GM18873 (cell line): ENCODE results near the gene CEP192.
"Not testable (repeated sequence)": the region's sequence is repeated elsewhere in the genome, so short reads cannot be mapped to it uniquely, and the experiment has no call there.

ENCODE experiments used
- ATAC-seq: cut with Tn5 transposase; IDR thresholded peaks from one replicate; pipeline ENCODE4 v1.9.1; 2021; ENCODE audit warnings: mild to moderate bottlenecking, moderate library complexity, moderate number of reproducible peaks; ENCODE audit not compliant: unreplicated experiment, low FRiP score

CEP192 gene

GRCh38 chr18:12990967-12991820 lies at the start of gene CEP192:
CEP192 (plus strand) TSS chr18:12991362; CDS start chr18:12999425, 8,063 bp downstream.
- ATAC-seq, result peak; percentile 88

- no peak for ATAC-seq
Measured at GRCh38 chr18:12943215-12943614, 47.9 kb upstream of the CEP192 start.

DNA sequence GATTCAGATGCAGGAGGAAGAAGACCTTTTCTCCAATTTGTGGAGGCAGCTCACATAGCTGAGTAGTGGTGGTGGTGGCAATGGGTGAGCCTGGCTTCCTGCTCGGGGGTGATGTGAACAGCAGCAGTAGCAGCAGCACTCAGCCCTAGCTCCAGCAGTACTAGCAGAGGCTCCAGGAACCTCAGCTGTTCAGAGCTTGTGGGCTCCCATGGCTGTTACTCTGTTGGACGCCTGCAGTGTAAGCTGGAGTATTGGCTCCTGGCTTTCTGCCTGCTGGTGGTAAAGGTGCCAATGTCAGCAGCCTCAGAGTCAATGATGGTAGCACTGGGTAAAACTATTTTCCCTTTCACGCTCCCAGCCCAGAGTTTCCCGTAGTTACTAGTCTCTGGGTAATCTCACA lies 46.5 kb upstream of the CEP192 start:
- ATAC-seq, result no peak

GRCh38 chr18:12946549-12947284 lies 44.4 kb upstream of the CEP192 start:
- ATAC-seq, result no peak

GRCh38 chr18:12947285-12948049 lies 43.7 kb upstream of the CEP192 start, which contains the start of gene SEH1L:
SEH1L (plus strand) TSS chr18:12948011; CDS start chr18:12948122, 111 bp downstream.
- ATAC-seq, result peak; percentile 42

DNA sequence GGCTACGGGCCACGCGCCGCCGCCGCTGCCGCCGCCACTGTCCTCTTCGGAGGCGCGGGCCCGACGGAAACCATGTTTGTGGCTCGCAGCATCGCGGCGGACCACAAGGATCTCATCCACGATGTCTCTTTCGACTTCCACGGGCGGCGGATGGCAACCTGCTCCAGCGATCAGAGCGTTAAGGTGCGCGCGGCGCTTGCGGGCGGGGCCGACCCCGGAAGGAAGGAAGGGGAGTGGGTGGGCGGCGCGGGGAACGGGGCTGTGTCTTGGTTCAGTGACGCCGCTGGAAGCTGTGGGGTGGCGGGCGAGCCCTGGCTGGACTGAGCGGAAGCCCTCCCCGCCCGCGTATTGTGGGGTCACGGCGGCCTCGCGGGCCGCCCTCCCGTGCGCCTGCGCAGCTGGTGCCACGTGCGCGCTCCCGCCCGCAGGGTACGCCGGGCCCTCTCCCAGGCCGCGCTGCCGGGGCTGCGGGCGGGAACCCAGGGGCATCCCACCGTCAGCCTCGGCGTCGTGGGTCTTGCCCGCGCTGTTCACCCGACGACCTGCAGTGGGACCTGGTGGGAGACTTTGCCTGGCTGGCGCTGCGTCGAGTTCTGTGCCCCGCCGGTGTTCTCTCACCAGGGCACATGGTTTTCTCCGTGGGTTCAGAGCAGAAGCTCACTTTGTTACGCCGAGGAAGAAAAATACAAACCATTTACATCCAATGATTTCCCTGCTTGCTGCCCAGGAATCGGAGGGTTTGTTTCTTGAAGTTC lies 42.9 kb upstream of the CEP192 start:
- peak; percentile 66 for ATAC-seq

DNA sequence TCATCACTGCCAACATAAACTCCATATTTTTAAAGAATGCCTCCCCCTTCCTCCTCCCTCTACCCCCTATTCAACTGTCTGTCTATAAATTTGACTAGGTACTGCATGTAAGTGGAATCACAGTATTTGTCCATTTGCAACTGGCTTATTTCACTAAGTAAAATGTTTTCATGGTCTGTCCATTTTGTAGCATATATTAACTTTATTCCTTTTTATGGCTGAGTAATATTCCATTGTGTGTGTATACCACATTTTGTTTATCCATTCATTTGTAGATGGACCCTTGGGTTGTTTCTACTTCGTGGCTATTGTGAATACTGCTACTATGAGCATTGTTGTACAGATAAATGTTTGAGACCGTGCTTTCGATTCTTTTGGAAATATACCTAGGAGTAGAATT lies 32.7 kb upstream of the CEP192 start:
- no peak for ATAC-seq

DNA sequence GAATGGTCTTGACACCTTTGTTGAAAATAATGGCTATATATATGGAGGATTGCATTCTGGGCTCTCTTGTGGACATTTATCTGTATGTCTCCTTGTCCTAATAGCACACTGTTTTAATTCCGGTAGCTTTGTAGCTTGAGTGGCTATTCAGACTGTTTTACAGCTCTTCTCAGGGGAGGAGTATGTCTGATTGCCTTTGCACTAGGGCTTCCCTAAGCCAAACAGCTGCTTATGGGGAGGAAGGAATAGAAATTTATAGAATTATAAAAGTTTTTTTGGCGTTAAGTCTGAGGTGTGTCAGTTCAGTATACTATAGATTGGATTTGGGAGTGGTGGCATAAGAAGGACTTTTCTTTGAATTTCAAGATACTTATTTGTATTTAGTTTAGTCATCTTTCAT lies 30.8 kb upstream of the CEP192 start:
- ATAC-seq, result no peak

- no peak for ATAC-seq
Measured at GRCh38 chr18:12960853-12961397, 30.2 kb upstream of the CEP192 start.

DNA sequence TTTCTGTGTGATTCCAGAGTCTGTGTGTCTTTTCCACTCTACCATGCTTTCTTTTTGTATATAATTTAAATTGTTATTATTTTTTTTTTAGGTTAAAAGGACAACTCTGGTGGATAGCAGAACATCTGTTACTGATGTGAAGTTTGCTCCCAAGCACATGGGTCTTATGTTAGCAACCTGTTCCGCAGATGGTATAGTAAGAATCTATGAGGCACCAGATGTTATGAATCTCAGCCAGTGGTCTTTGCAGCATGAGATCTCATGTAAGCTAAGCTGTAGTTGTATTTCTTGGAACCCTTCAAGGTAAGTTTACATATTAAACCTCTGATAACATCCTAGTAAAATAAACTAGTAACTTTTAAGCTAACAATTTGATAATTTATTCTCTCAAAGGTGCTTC lies 28.1 kb upstream of the CEP192 start:
- ATAC-seq, result no peak

DNA sequence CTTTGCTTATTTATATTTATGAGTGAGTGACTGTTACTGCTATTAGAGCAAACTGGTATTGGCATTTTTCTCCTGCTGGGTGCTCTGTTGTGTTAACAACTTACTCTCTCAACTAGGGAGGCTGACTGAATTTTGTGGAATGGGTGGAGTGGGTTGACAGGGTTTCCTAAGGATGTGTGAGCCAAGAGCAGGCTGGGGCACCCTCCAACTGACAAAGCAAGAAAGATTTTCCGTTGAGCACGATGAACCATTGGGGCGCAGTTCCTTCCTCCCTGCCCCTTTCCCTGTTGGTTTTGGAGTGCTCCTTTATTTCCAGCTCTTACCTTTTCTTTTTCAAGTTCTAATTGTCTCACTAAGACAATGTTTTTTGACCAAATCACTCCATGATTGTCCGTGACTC lies 23.0 kb upstream of the CEP192 start:
- ATAC-seq, result no peak

DNA sequence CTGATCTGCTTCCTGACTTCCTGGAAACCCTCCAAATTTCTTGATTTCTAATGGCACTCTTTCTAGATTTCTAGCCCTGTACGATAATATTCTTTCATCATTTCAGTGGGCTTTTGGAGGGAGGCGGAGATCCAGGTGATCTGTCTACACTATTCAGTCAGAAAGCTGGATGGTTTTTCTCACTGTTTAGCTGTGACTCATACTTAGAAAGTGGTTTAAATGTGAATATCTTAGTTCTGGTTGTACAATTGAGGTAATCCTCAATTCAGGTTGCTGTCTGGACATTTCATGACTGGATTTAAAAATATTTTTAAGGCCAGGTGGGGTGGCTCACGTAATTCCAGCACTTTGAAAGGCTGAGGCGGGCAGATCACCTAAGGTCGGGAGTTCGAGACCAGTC lies 22.5 kb upstream of the CEP192 start:
- ATAC-seq, result no peak

DNA sequence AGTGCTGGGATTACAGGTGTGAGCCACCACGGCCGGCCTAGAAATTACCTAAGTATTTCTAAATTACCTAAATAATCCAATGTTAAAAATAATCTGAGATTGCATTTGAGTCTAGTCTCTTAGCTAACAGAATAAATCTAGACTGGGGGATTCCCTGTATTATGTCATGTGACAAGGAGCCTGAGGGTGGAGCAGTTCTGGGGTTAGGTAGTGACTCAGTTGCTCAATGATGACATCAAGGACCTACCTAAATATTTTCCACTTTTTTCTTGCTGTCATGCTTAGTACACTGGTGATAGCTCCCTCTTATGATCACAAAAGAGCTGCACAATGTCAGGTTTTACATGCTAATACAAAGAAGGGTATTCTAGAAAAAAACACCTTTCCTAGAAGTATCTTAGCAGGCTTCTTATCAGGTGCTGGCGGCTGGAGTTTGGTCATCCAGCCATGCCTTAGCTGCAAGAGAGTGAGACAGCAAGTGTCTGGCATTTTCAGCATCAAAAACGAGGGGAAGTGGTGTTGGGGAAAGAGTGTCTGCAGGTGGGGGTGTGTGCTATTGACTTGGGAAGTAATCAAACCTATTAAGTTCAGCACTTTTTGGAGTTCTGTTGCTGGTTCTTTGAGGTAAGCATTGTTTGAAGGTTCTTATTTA lies 17.5 kb upstream of the CEP192 start:
- no peak for ATAC-seq

GRCh38 chr18:12975488-12975887 lies 15.7 kb upstream of the CEP192 start:
- no peak for ATAC-seq

GRCh38 chr18:12976305-12976704 lies 14.9 kb upstream of the CEP192 start:
- no peak for ATAC-seq

- ATAC-seq, result not testable (repeated sequence)
Measured at GRCh38 chr18:12980065-12980464, 11.1 kb upstream of the CEP192 start.

DNA sequence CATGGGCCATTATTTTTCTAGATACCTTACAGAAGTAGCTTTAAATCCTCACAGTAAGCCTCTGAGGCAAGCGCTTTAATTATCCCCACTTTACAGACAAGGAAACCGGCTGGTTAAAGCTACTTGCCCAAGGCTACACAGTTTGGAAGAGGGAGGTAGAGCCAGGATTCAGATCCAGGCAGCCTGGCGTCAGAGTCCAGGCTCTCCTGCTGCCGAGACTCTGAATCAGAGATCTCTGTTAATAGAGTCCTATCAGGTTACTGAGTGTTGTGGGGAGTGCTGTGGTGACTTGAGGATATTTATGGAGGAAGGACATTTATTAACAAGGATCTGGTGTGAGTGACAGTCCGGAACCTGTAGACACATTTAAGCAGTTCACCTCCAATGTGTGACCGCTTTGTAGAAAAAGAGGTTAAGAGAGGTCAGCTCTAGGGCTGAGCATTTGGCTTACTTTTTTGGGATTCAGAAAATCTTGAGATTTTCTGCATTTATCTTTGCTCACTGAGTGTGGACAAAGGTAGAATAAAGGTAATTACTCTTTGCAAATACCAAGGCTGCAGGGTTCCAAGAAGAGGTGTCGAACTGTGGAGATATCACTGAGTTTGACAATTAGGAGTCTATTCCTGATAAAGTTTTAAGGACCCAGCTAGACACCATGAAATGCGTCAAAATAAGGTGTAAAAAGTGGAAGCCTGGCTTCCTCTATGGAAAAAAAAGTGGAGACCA lies 1.6 kb upstream of the CEP192 start:
- ATAC-seq, result no peak

- ATAC-seq, result no peak
Measured at GRCh38 chr18:12990123-12990475, 1.1 kb upstream of the CEP192 start.

DNA sequence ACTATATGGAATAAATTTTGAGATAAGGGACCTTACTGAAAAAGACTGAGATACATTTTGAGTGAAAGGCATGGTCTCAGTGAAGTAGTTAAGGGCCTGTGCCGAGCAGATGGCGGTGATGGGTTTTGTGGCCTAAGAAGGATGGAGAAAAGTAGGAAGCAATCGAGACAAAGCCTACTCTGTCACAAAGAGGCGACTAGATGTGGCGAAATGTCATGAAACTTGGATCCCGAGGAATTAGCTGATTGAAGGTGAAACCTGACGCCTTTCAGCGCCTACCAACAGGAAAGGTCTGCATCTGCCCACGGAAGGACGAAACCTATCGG lies 558 bp upstream of the CEP192 start:
- no peak for ATAC-seq
